ENCODE data around the gene KCTD10. TPM values are rescaled to one million over a fixed set of nuclear protein-coding genes. Genes with fewer than 3 reads are reported as not detected.

The KCTD10 gene
- total RNA-seq, 3 donors from 2014 or later (not counting 1 experiment from before 2014, with no cell fraction given): 76.0 to 141 (median 79.0) TPM

GRCh38 chr12:109428037-109428629, 49.0 kb downstream of the KCTD10 start:
- H3K9me3 Mint-ChIP-seq: no peaks in the 10 kb centered on the region
- no peaks in the 10 kb centered on the region for H3K36me3 Mint-ChIP-seq
- peaks cover 7 to 9% of the 10 kb centered on the region in 2 donors for H3K4me1 Mint-ChIP-seq
- H3K9me3 ChIP-seq (ENCODE audit: control insufficient read depth, insufficient read depth, low read length): no peaks in the 10 kb centered on the region
- 22% methylated on average over 5 of the region's 8 CpGs for WGBS (ENCODE audit: insufficient coverage)
- no peaks in the 10 kb centered on the region for H3K27me3 ChIP-seq (ENCODE audit: control insufficient read depth, insufficient read depth, low read length)
- H3K36me3 ChIP-seq (ENCODE audit: control insufficient read depth, insufficient read depth, low read length): no peaks in the 10 kb centered on the region
- H3K4me1 ChIP-seq (ENCODE audit: control insufficient read depth, insufficient read depth, low read length): peaks cover 7% of the 10 kb centered on the region
- no peak overlapping the region for H3K27ac ChIP-seq (ENCODE audit: low read length)
- DNase-seq: peak; percentile 77 to 85
- TF ChIP-seq CTCF (IDR thresholded peaks at IDR 0.05): peak; percentile 90
- no peak overlapping the region for H3K4me3 Mint-ChIP-seq
- H3K27me3 Mint-ChIP-seq (ENCODE audit: low read depth in 2 of 2): peaks cover 2 to 9% of the 10 kb centered on the region in 2 donors
- intact Hi-C loops (cut with micrococcal nuclease): loop anchor here (1.0 to 2.0 kb wide), 3 partner anchors 23 to 67 kb away; partner anchors contain the start of genes KCTD10 and UBE3B
- H3K4me3 ChIP-seq (ENCODE audit: low read length): no peak overlapping the region
- H3K27ac Mint-ChIP-seq: no peak overlapping the region
- peak; percentile 88 to 96 (median 93) for ATAC-seq

- Mint-ChIP-seq H3K36me3 (no peaks in the 10 kb centered on the region), H3K27me3 (ENCODE audit: low read depth in 2 of 2) (peaks cover 17 to 23% of the 10 kb centered on the region in 2 donors), H3K9me3 (no peaks in the 10 kb centered on the region), H3K4me3 (no peak overlapping the region), H3K4me1 (no peaks in the 10 kb centered on the region), H3K27ac (no peak overlapping the region)
- 82% methylated on average over 7 of the region's 9 CpGs for WGBS (ENCODE audit: insufficient coverage)
- Histone ChIP-seq H3K4me1 (ENCODE audit: control insufficient read depth, insufficient read depth, low read length) (no peaks in the 10 kb centered on the region), H3K4me3 (ENCODE audit: low read length) (no peak overlapping the region), H3K36me3 (ENCODE audit: control insufficient read depth, insufficient read depth, low read length) (no peaks in the 10 kb centered on the region), H3K9me3 (ENCODE audit: control insufficient read depth, insufficient read depth, low read length) (no peaks in the 10 kb centered on the region), H3K27me3 (ENCODE audit: control insufficient read depth, insufficient read depth, low read length) (no peaks in the 10 kb centered on the region), H3K27ac (ENCODE audit: low read length) (no peak overlapping the region)
- intact Hi-C loops (cut with micrococcal nuclease): no loop called here
- no peak for TF ChIP-seq CTCF (IDR thresholded peaks at IDR 0.05)
- no peak for ATAC-seq
- DNase-seq: no peak
Observed at GRCh38 chr12:109423392-109423791, 53.7 kb downstream of the KCTD10 start.

GRCh38 chr12:109422251-109422650, 54.8 kb downstream of the KCTD10 start:
- no peak for TF ChIP-seq CTCF (IDR thresholded peaks at IDR 0.05)
- Histone ChIP-seq H3K27ac (ENCODE audit: low read length) (no peak overlapping the region), H3K36me3 (ENCODE audit: control insufficient read depth, insufficient read depth, low read length) (no peaks in the 10 kb centered on the region), H3K4me1 (ENCODE audit: control insufficient read depth, insufficient read depth, low read length) (no peaks in the 10 kb centered on the region), H3K4me3 (ENCODE audit: low read length) (no peak overlapping the region), H3K27me3 (ENCODE audit: control insufficient read depth, insufficient read depth, low read length) (no peaks in the 10 kb centered on the region), H3K9me3 (ENCODE audit: control insufficient read depth, insufficient read depth, low read length) (no peaks in the 10 kb centered on the region)
- H3K36me3 Mint-ChIP-seq: no peaks in the 10 kb centered on the region
- intact Hi-C loops (cut with micrococcal nuclease): no loop called here
- DNase-seq (no peak), ATAC-seq (no peak)
- H3K27ac Mint-ChIP-seq: no peak overlapping the region
- H3K27me3 Mint-ChIP-seq (ENCODE audit: low read depth in 2 of 2): peaks cover 17 to 23% of the 10 kb centered on the region in 2 donors
- H3K4me3 Mint-ChIP-seq: no peak overlapping the region
- WGBS (ENCODE audit: insufficient coverage): 67% methylated on average over 10 of the region's 10 CpGs
- no peaks in the 10 kb centered on the region for H3K4me1 Mint-ChIP-seq
- no peaks in the 10 kb centered on the region for H3K9me3 Mint-ChIP-seq
